Esophagus muscularis mucosa (tissue), 3 donors: ENCODE data around the gene CCDC34.

Experiments used
- POLR2AphosphoS5 ChIP-seq, 2 donors: sonication (generic); formaldehyde crosslinking; IDR thresholded peaks; one replicate each; pipeline ENCODE4 v1.6.1; 2017; ENCODE audit warnings: antibody characterized with exemption in 2 of 2
- TF ChIP-seq, protein P1 (sequence below), 3 experiments: fragments of 200-600 bp in 2 of 3; fragments of 450-650 bp in 1 of 3; sonication (generic) in 2 of 3; IDR thresholded peaks; one replicate each; pipeline ENCODE4 v1.5.1; 2017 to 2019; ENCODE audit warnings: antibody characterized with exemption in 3 of 3, mild to moderate bottlenecking in 2 of 3, moderate library complexity in 1 of 3

DNA sequence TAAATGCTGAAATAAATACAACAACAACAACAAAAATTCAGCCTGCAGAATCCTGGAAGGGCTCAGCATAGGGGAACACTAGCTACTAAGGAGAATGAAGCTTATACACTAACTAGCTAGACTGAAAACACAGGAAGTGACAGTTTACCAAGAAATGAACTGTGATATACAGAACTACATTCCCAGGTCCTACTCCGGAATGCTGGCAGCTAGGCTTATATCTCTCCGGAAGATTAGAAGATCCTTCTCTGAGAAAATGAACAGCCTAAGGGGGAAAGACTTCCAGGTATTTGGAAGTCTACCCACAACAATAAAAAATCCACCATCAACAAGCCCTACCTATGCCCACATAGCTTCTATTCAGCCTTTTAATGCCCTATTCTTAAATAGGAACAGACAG is 31.0 kb downstream of the CCDC34 start:
- TF ChIP-seq POLR2AphosphoS5 (IDR thresholded peaks at IDR 0.05), result no peak
- TF ChIP-seq, protein P1, sequence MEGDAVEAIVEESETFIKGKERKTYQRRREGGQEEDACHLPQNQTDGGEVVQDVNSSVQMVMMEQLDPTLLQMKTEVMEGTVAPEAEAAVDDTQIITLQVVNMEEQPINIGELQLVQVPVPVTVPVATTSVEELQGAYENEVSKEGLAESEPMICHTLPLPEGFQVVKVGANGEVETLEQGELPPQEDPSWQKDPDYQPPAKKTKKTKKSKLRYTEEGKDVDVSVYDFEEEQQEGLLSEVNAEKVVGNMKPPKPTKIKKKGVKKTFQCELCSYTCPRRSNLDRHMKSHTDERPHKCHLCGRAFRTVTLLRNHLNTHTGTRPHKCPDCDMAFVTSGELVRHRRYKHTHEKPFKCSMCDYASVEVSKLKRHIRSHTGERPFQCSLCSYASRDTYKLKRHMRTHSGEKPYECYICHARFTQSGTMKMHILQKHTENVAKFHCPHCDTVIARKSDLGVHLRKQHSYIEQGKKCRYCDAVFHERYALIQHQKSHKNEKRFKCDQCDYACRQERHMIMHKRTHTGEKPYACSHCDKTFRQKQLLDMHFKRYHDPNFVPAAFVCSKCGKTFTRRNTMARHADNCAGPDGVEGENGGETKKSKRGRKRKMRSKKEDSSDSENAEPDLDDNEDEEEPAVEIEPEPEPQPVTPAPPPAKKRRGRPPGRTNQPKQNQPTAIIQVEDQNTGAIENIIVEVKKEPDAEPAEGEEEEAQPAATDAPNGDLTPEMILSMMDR (IDR thresholded peaks at IDR 0.05), result no peak
